ENCODE results near the gene POC1A. TPM values are rescaled to one million over a fixed set of nuclear protein-coding genes. Genes with fewer than 3 reads are reported as not detected.

The POC1A gene
- total and polyA plus RNA-seq, 2 donors (not counting 1 experiment from before 2014, with no cell fraction given) = 1.7 to 2.8 TPM

DNA sequence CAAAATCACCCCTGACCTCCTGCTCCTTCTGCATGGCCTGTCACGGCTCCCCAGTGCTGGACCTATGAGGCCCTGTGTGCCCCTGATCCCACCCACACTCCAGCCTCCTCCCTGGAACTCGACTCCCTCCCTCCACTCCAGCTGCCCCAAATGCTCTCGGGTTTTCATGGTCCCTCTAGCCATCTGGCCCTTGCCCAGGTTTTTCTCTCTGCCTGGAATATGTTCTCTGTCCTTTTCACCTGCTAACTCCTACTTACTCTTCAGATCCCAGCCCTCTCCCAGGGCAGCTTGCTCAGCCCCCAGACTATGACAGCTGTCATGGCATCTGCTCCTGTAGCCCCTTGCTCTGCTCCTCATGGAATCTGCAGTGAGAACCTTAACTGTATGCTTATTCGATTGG is 128.2 kb downstream of the POC1A start:
- Mint-ChIP-seq H3K4me3 (no peak overlapping the region), H3K9me3 (ENCODE audit: insufficient read depth) (no peaks in the 10 kb centered on the region), H3K4me1 (peaks cover 23% of the 10 kb centered on the region), H3K27me3 (peaks cover 4% of the 10 kb centered on the region), H3K27ac (no peak overlapping the region)
- CTCF ChIA-PET = no interaction called here
- Histone ChIP-seq H3K4me1 (ENCODE audit: control insufficient read depth in 2 of 2, insufficient read depth in 2 of 2, low read length in 2 of 2) (peaks cover 10 to 14% of the 10 kb centered on the region in 2 donors), H3K79me2 (ENCODE audit: control insufficient read depth, insufficient read depth, low read length) (no peaks in the 10 kb centered on the region), H2AFZ (ENCODE audit: insufficient read depth, low read depth, low read length, poor library complexity, severe bottlenecking) (no peak overlapping the region), H3K36me3 (replicated peaks in 1 of 2; ENCODE audit: control extremely low read depth in 1 of 2, control insufficient read depth in 1 of 2, extremely low read depth in 1 of 2, insufficient read depth in 2 of 2, low read length in 1 of 2) (no peaks in the 10 kb centered on the region), H3K4me2 (replicated peaks; ENCODE audit: low read depth, low read length, poor library complexity, severe bottlenecking) (no peak overlapping the region), H4K20me1 (ENCODE audit: control insufficient read depth, insufficient read depth, low read length, poor library complexity, severe bottlenecking) (no peaks in the 10 kb centered on the region), H3K27ac (ENCODE audit: low read length in 2 of 2) (no peak overlapping the region), H3K4me3 (ENCODE audit: control extremely low read depth in 1 of 5, extremely low read depth in 1 of 5, insufficient read depth in 1 of 5, low read depth in 2 of 5, low read length in 4 of 5) (no peak overlapping the region), H3K27me3 (replicated peaks in 1 of 4; ENCODE audit: control extremely low read depth in 1 of 4, control insufficient read depth in 3 of 4, insufficient read depth in 4 of 4, low read length in 3 of 4) (no peaks in the 10 kb centered on the region), H3K9me3 (ENCODE audit: control extremely low read depth in 1 of 3, control insufficient read depth in 2 of 3, insufficient read depth in 1 of 3, low read length in 2 of 3) (no peaks in the 10 kb centered on the region), H3K9ac (ENCODE audit: low read length) (no peak overlapping the region)
- intact Hi-C loops (cut with micrococcal nuclease) = no loop called here
- DNase-seq = no peak
- WGBS (ENCODE audit: insufficient coverage) = 83% methylated on average over 4 of the region's 4 CpGs
- POLR2A ChIA-PET = no interaction called here
- TF ChIP-seq EZH2 (IDR thresholded peaks at IDR 0.05; ENCODE audit: borderline replicate concordance, insufficient read depth, low read depth, low read length, poor library complexity, severe bottlenecking) = no peak
- TF ChIP-seq CTCF (IDR thresholded peaks at IDR 0.05) = no peak
- no peak for ATAC-seq (ENCODE audit: low read depth)

- Histone ChIP-seq H3K9me3 (ENCODE audit: control extremely low read depth in 1 of 3, control insufficient read depth in 2 of 3, insufficient read depth in 1 of 3, low read length in 2 of 3) (no peaks in the 10 kb centered on the region), H3K4me1 (ENCODE audit: control insufficient read depth in 2 of 2, insufficient read depth in 2 of 2, low read length in 2 of 2) (peaks cover 10 to 14% of the 10 kb centered on the region in 2 donors), H4K20me1 (ENCODE audit: control insufficient read depth, insufficient read depth, low read length, poor library complexity, severe bottlenecking) (no peaks in the 10 kb centered on the region), H3K79me2 (ENCODE audit: control insufficient read depth, insufficient read depth, low read length) (no peaks in the 10 kb centered on the region), H3K9ac (ENCODE audit: low read length) (no peak overlapping the region), H3K4me3 (ENCODE audit: control extremely low read depth in 1 of 5, extremely low read depth in 1 of 5, insufficient read depth in 1 of 5, low read depth in 2 of 5, low read length in 4 of 5) (no peak overlapping the region), H3K27ac (ENCODE audit: low read length in 2 of 2) (no peak overlapping the region), H3K36me3 (replicated peaks in 1 of 2; ENCODE audit: control extremely low read depth in 1 of 2, control insufficient read depth in 1 of 2, extremely low read depth in 1 of 2, insufficient read depth in 2 of 2, low read length in 1 of 2) (no peaks in the 10 kb centered on the region), H3K27me3 (replicated peaks in 1 of 4; ENCODE audit: control extremely low read depth in 1 of 4, control insufficient read depth in 3 of 4, insufficient read depth in 4 of 4, low read length in 3 of 4) (no peaks in the 10 kb centered on the region), H3K4me2 (replicated peaks; ENCODE audit: low read depth, low read length, poor library complexity, severe bottlenecking) (no peak overlapping the region), H2AFZ (ENCODE audit: insufficient read depth, low read depth, low read length, poor library complexity, severe bottlenecking) (no peak overlapping the region)
- ATAC-seq (ENCODE audit: low read depth) = no peak
- WGBS (ENCODE audit: insufficient coverage) = 82% methylated on average over 6 of the region's 7 CpGs
- intact Hi-C loops (cut with micrococcal nuclease) = no loop called here
- DNase-seq = no peak
- ChIA-PET POLR2A (no interaction called here), CTCF (no interaction called here)
- H3K9me3 Mint-ChIP-seq (ENCODE audit: insufficient read depth) = no peaks in the 10 kb centered on the region
- H3K4me1 Mint-ChIP-seq = peaks cover 23% of the 10 kb centered on the region
- H3K27me3 Mint-ChIP-seq = peaks cover 4% of the 10 kb centered on the region
- H3K27ac Mint-ChIP-seq = no peak overlapping the region
- no peak for TF ChIP-seq EZH2 (IDR thresholded peaks at IDR 0.05; ENCODE audit: borderline replicate concordance, insufficient read depth, low read depth, low read length, poor library complexity, severe bottlenecking)
- no peak for TF ChIP-seq CTCF (IDR thresholded peaks at IDR 0.05)
- no peak overlapping the region for H3K4me3 Mint-ChIP-seq
Observed at GRCh38 chr3:52025453-52025852, 128.8 kb downstream of the POC1A start.

Other genes starting within 250 kb of the POC1A start
- gene RRP9, start 212.5 kb downstream of the POC1A start, total RNA-seq = 16.7 and 16.9 TPM in 2 replicates
- gene RRP9, start 212.5 kb downstream of the POC1A start, polyA plus RNA-seq = 19.8 and 21.9 TPM in 2 replicates
- 17.3 and 17.7 TPM in 2 replicates for gene PARP3, start 212.1 kb downstream of the POC1A start, total RNA-seq
- gene PARP3, start 212.1 kb downstream of the POC1A start, polyA plus RNA-seq = 20.3 and 29.7 TPM in 2 replicates
- gene GPR62, start 199.0 kb downstream of the POC1A start, total RNA-seq = not detected in 2 replicates
- gene GPR62, start 199.0 kb downstream of the POC1A start, polyA plus RNA-seq = not detected in 2 replicates
- 15.3 TPM in 2 replicates for gene PCBP4, start 187.0 kb downstream of the POC1A start, total RNA-seq
- gene PCBP4, start 187.0 kb downstream of the POC1A start, polyA plus RNA-seq = 17.7 and 25.6 TPM in 2 replicates
- gene ABHD14B, start 180.4 kb downstream of the POC1A start, total RNA-seq = 68.7 and 73.9 TPM in 2 replicates
- 50.5 and 62.8 TPM in 2 replicates for gene ABHD14B, start 180.4 kb downstream of the POC1A start, polyA plus RNA-seq
- gene ABHD14A, start 179.4 kb downstream of the POC1A start, total RNA-seq = 11.9 and 14.0 TPM in 2 replicates
- gene ABHD14A, start 179.4 kb downstream of the POC1A start, polyA plus RNA-seq = 15.2 and 28.8 TPM in 2 replicates
- 11.6 and 14.6 TPM in 2 replicates for gene ACY1, start 170.9 kb downstream of the POC1A start, total RNA-seq
- 26.2 and 26.6 TPM in 2 replicates for gene ACY1, start 170.9 kb downstream of the POC1A start, polyA plus RNA-seq
- 1,460 and 1,552 TPM in 2 replicates for gene RPL29, start 158.5 kb downstream of the POC1A start, total RNA-seq
- gene RPL29, start 158.5 kb downstream of the POC1A start, polyA plus RNA-seq = 2,693 and 3,787 TPM in 2 replicates
- 6.9 TPM in 2 replicates for gene DUSP7, start 97.9 kb downstream of the POC1A start, total RNA-seq
- gene DUSP7, start 97.9 kb downstream of the POC1A start, polyA plus RNA-seq = 2.9 and 5.1 TPM in 2 replicates
- 26.1 and 28.3 TPM in 2 replicates for gene ALAS1, start 43.7 kb upstream of the POC1A start, total RNA-seq
- 18.9 and 30.2 TPM in 2 replicates for gene ALAS1, start 43.7 kb upstream of the POC1A start, polyA plus RNA-seq
- 16.0 and 21.0 TPM in 2 replicates for gene TLR9, start 71.2 kb upstream of the POC1A start, total RNA-seq
- gene TLR9, start 71.2 kb upstream of the POC1A start, polyA plus RNA-seq = 1.9 and 3.7 TPM in 2 replicates
- 53.5 and 60.3 TPM in 2 replicates for gene TWF2, start 84.7 kb upstream of the POC1A start, total RNA-seq
- gene TWF2, start 84.7 kb upstream of the POC1A start, polyA plus RNA-seq = 59.7 and 88.2 TPM in 2 replicates
- 45.0 and 53.6 TPM in 2 replicates for gene PPM1M, start 91.3 kb upstream of the POC1A start, total RNA-seq
- gene PPM1M, start 91.3 kb upstream of the POC1A start, polyA plus RNA-seq = 42.5 and 65.2 TPM in 2 replicates
- 94.0 and 101 TPM in 2 replicates for gene WDR82, start 124.2 kb upstream of the POC1A start, total RNA-seq
- 27.8 and 46.5 TPM in 2 replicates for gene WDR82, start 124.2 kb upstream of the POC1A start, polyA plus RNA-seq
- 39.8 and 45.2 TPM in 2 replicates for gene GLYCTK, start 133.4 kb upstream of the POC1A start, total RNA-seq
- gene GLYCTK, start 133.4 kb upstream of the POC1A start, polyA plus RNA-seq = 34.3 and 46.9 TPM in 2 replicates
- gene DNAH1, start 161.9 kb upstream of the POC1A start, total RNA-seq = 47.2 and 47.6 TPM in 2 replicates
- 59.2 and 60.9 TPM in 2 replicates for gene DNAH1, start 161.9 kb upstream of the POC1A start, polyA plus RNA-seq